ENCODE measurements around the gene CLMN. TPM values are rescaled to one million over a fixed set of nuclear protein-coding genes. Genes with fewer than 3 reads are reported as not detected.

Gene CLMN
- total RNA-seq, 5 donors from 2014 or later (not counting 1 experiment from before 2014, with no cell fraction given), result 0.68 to 2.2 (median 0.99) TPM

- H3K9me3 ChIP-seq, result no peaks in the 10 kb centered on the region
- CTCF ChIA-PET, result no interaction called here
- no peak for DNase-seq
- H3K36me3 ChIP-seq (ENCODE audit: control insufficient read depth in 2 of 2, extremely low read depth in 1 of 2, insufficient read depth in 1 of 2, low read length in 1 of 2), result no peaks in the 10 kb centered on the region
- Mint-ChIP-seq H3K27ac (no peak overlapping the region), H3K9me3 (no peaks in the 10 kb centered on the region), H3K4me1 (no peaks in the 10 kb centered on the region), H3K4me3 (no peak overlapping the region), H3K27me3 (peaks cover 11 to 17% of the 10 kb centered on the region in 2 donors), H3K36me3 (no peaks in the 10 kb centered on the region)
- no peak for ATAC-seq (replicated peaks in 1 of 4)
- no peak overlapping the region for H3K27ac ChIP-seq (ENCODE audit: low read length)
- H3K4me3 ChIP-seq (ENCODE audit: control insufficient read depth in 1 of 2, extremely low read depth in 1 of 2, low read length in 1 of 2), result no peak overlapping the region
- POLR2A ChIA-PET, result no interaction called here
- H3K4me1 ChIP-seq (ENCODE audit: control insufficient read depth in 1 of 2, extremely low read depth in 1 of 2, insufficient read depth in 2 of 2, low read length in 2 of 2), result no peaks in the 10 kb centered on the region
- peaks cover 0 to 24% of the 10 kb centered on the region in 2 experiments for H3K27me3 ChIP-seq (replicated peaks in 1 of 2; ENCODE audit: control insufficient read depth in 2 of 2, extremely low read depth in 1 of 2, insufficient read depth in 2 of 2, low read length in 1 of 2)
- WGBS (ENCODE audit: insufficient coverage), result 75% methylated on average over 2 of the region's 4 CpGs
These were observed 16.2 kb downstream of the CLMN start for GRCh38 chr14:95303552-95303951.

DNA sequence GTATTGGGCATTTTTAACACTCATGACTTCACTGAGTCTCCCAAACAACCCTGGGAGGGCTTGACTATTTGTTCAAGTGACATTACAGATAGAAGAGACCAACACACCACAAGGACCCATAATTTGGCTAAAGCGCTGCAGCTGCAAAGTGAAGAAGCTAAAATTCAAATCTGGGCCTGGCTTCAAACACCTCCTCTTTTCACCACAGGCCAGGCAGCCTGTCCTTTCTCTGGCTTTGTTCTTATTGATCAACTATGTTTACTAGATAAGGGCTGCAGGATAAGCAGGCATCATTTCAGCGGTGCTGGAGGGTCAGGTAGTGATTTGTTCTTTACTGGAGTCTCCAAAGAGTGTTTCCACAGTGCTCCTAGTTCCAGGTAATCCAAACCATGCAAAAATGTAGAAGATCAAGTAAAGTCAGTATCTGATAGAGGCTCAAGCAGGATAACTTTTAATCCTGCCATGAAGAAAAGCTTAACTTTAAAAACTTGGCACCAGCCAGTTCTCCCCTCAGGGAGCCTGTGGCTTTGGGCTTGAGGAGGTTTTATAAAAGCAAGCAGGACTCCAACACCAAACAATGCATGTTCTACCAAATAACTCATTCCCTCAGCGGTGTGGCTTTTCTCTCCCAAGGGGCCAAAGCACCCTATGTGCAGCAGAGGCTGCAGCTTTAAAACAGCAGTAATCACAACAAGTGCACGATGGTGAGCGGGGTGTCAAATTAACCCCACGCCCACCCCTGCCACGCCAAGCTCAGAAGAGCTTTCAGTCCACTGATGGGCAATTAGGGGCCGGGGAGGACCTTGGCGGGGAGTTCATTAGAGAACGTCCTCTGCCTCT is 16.8 kb downstream of the CLMN start:
- Histone ChIP-seq H3K36me3 (ENCODE audit: control insufficient read depth in 2 of 2, extremely low read depth in 1 of 2, insufficient read depth in 1 of 2, low read length in 1 of 2) (no peaks in the 10 kb centered on the region), H3K4me1 (ENCODE audit: control insufficient read depth in 1 of 2, extremely low read depth in 1 of 2, insufficient read depth in 2 of 2, low read length in 2 of 2) (no peaks in the 10 kb centered on the region), H3K9me3 (no peaks in the 10 kb centered on the region), H3K4me3 (ENCODE audit: control insufficient read depth in 1 of 2, extremely low read depth in 1 of 2, low read length in 1 of 2) (no peak overlapping the region), H3K27me3 (replicated peaks in 1 of 2; ENCODE audit: control insufficient read depth in 2 of 2, extremely low read depth in 1 of 2, insufficient read depth in 2 of 2, low read length in 1 of 2) (peaks cover 0 to 24% of the 10 kb centered on the region in 2 experiments), H3K27ac (ENCODE audit: low read length) (no peak overlapping the region)
- Mint-ChIP-seq H3K9me3 (no peaks in the 10 kb centered on the region), H3K27me3 (peaks cover 11 to 17% of the 10 kb centered on the region in 2 donors), H3K4me1 (no peaks in the 10 kb centered on the region), H3K27ac (no peak overlapping the region), H3K4me3 (no peak overlapping the region), H3K36me3 (no peaks in the 10 kb centered on the region)
- ATAC-seq (replicated peaks in 1 of 4), result no peak
- DNase-seq, result no peak
- ChIA-PET CTCF (no interaction called here), POLR2A (no interaction called here)
- WGBS (ENCODE audit: insufficient coverage), result 84% methylated on average over 9 of the region's 10 CpGs

GRCh38 chr14:95301527-95302187 is 18.1 kb downstream of the CLMN start:
- DNase-seq, result no peak
- peaks cover 5 to 14% of the 10 kb centered on the region in 2 donors for H3K27me3 Mint-ChIP-seq
- H3K4me3 Mint-ChIP-seq, result no peak overlapping the region
- H3K9me3 Mint-ChIP-seq, result peaks cover 0 to under 1% (median 0%) of the 10 kb centered on the region in 3 donors
- no peaks in the 10 kb centered on the region for H3K4me1 Mint-ChIP-seq
- ATAC-seq (replicated peaks in 1 of 4), result no peak
- H3K27ac Mint-ChIP-seq, result no peak overlapping the region
- no peaks in the 10 kb centered on the region for H3K36me3 Mint-ChIP-seq
- 74% methylated on average over 5 of the region's 6 CpGs for WGBS (ENCODE audit: insufficient coverage)
- ChIA-PET POLR2A (no interaction called here), CTCF (no interaction called here)
- Histone ChIP-seq H3K36me3 (ENCODE audit: control insufficient read depth in 2 of 2, extremely low read depth in 1 of 2, insufficient read depth in 1 of 2, low read length in 1 of 2) (no peaks in the 10 kb centered on the region), H3K4me3 (ENCODE audit: control insufficient read depth in 1 of 2, extremely low read depth in 1 of 2, low read length in 1 of 2) (no peak overlapping the region), H3K4me1 (ENCODE audit: control insufficient read depth in 1 of 2, extremely low read depth in 1 of 2, insufficient read depth in 2 of 2, low read length in 2 of 2) (no peaks in the 10 kb centered on the region), H3K9me3 (no peaks in the 10 kb centered on the region), H3K27ac (ENCODE audit: low read length) (no peak overlapping the region), H3K27me3 (replicated peaks in 1 of 2; ENCODE audit: control insufficient read depth in 2 of 2, extremely low read depth in 1 of 2, insufficient read depth in 2 of 2, low read length in 1 of 2) (peaks cover 0 to 20% of the 10 kb centered on the region in 2 experiments)

DNA sequence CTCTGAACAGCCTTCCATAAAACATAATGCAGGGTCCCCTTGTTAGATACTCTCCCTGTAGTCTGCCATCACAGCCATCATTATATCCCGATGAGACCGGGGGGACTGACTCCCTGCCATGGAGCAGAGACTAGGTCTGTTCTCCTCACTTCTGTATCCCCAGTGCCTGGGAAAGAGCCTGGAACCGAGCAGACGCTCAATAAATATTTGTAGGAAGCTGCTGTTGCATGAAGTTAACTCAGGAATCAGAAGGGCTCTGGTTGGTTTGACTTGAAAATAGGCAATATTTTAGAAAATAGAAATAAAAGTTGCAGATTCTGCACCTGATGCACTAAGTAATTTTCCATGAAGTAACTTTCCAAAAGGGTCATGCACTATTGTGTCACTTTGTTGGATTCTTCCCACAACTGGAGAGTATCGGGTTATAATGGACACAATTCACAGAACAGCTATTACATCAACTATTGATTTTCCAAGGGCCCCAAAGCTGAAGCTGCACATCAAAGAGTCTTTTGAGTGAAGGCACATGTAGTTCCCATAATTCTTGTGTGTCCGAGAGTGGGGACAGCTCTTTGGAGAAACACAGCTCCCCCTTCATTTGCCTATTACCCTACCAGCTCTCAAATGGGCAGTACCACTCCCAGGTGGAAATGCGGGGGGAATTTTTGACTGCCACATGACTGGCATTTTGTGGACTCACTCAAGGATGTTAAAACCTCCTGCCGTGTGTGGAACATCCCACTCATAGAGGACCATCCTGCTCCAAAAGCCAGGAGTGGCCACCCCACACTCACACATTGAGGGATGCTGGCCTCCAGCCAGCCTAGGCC is 18.8 kb downstream of the CLMN start:
- ChIA-PET POLR2A (no interaction called here), CTCF (no interaction called here)
- Histone ChIP-seq H3K4me3 (ENCODE audit: control insufficient read depth in 1 of 2, extremely low read depth in 1 of 2, low read length in 1 of 2) (no peak overlapping the region), H3K4me1 (ENCODE audit: control insufficient read depth in 1 of 2, extremely low read depth in 1 of 2, insufficient read depth in 2 of 2, low read length in 2 of 2) (no peaks in the 10 kb centered on the region), H3K27me3 (replicated peaks in 1 of 2; ENCODE audit: control insufficient read depth in 2 of 2, extremely low read depth in 1 of 2, insufficient read depth in 2 of 2, low read length in 1 of 2) (peaks cover 0 to 20% of the 10 kb centered on the region in 2 experiments), H3K27ac (ENCODE audit: low read length) (no peak overlapping the region), H3K9me3 (no peaks in the 10 kb centered on the region), H3K36me3 (ENCODE audit: control insufficient read depth in 2 of 2, extremely low read depth in 1 of 2, insufficient read depth in 1 of 2, low read length in 1 of 2) (no peaks in the 10 kb centered on the region)
- WGBS (ENCODE audit: insufficient coverage), result no CpG with 5 or more reads among the region's 8 CpGs
- DNase-seq (no peak), ATAC-seq (replicated peaks in 1 of 4) (no peak)
- Mint-ChIP-seq H3K4me3 (no peak overlapping the region), H3K9me3 (peaks cover under 1 to 8% (median 7%) of the 10 kb centered on the region in 3 donors), H3K27me3 (peaks cover 10 to 14% of the 10 kb centered on the region in 2 donors), H3K27ac (no peak overlapping the region), H3K36me3 (no peaks in the 10 kb centered on the region), H3K4me1 (no peaks in the 10 kb centered on the region)

GRCh38 chr14:95300002-95300696 is 19.6 kb downstream of the CLMN start:
- H3K27ac ChIP-seq (ENCODE audit: low read length), result no peak overlapping the region
- no peaks in the 10 kb centered on the region for H3K9me3 ChIP-seq
- H3K4me3 ChIP-seq (ENCODE audit: control insufficient read depth in 1 of 2, extremely low read depth in 1 of 2, low read length in 1 of 2), result no peak overlapping the region
- ATAC-seq (replicated peaks in 1 of 4), result no peak
- no peak overlapping the region for H3K27ac Mint-ChIP-seq
- H3K27me3 ChIP-seq (replicated peaks in 1 of 2; ENCODE audit: control insufficient read depth in 2 of 2, extremely low read depth in 1 of 2, insufficient read depth in 2 of 2, low read length in 1 of 2), result peaks cover 0 to 24% of the 10 kb centered on the region in 2 experiments
- WGBS (ENCODE audit: insufficient coverage), result 69% methylated on average over 12 of the region's 12 CpGs
- ChIA-PET CTCF (no interaction called here), POLR2A (no interaction called here)
- H3K4me1 Mint-ChIP-seq, result no peaks in the 10 kb centered on the region
- H3K36me3 ChIP-seq (ENCODE audit: control insufficient read depth in 2 of 2, extremely low read depth in 1 of 2, insufficient read depth in 1 of 2, low read length in 1 of 2), result no peaks in the 10 kb centered on the region
- no peak for DNase-seq
- H3K4me1 ChIP-seq (ENCODE audit: control insufficient read depth in 1 of 2, extremely low read depth in 1 of 2, insufficient read depth in 2 of 2, low read length in 2 of 2), result no peaks in the 10 kb centered on the region
- no peaks in the 10 kb centered on the region for H3K36me3 Mint-ChIP-seq
- H3K4me3 Mint-ChIP-seq, result no peak overlapping the region
- H3K27me3 Mint-ChIP-seq, result peaks cover 16 to 17% of the 10 kb centered on the region in 2 donors
- H3K9me3 Mint-ChIP-seq, result peaks cover 7 to 11% (median 11%) of the 10 kb centered on the region in 3 donors

- ChIA-PET CTCF (no interaction called here), POLR2A (no interaction called here)
- Mint-ChIP-seq H3K4me1 (no peaks in the 10 kb centered on the region), H3K4me3 (no peak overlapping the region), H3K9me3 (peaks cover 8 to 11% (median 11%) of the 10 kb centered on the region in 3 donors), H3K36me3 (no peaks in the 10 kb centered on the region), H3K27ac (no peak overlapping the region), H3K27me3 (peaks cover 23 to 24% of the 10 kb centered on the region in 2 donors)
- DNase-seq, result no peak
- H3K4me1 ChIP-seq (ENCODE audit: control insufficient read depth in 1 of 2, extremely low read depth in 1 of 2, insufficient read depth in 2 of 2, low read length in 2 of 2), result no peaks in the 10 kb centered on the region
- no peak for ATAC-seq (replicated peaks in 1 of 4)
- no peaks in the 10 kb centered on the region for H3K9me3 ChIP-seq
- WGBS (ENCODE audit: insufficient coverage), result 86% methylated on average over 3 of the region's 5 CpGs
- no peak overlapping the region for H3K4me3 ChIP-seq (ENCODE audit: control insufficient read depth in 1 of 2, extremely low read depth in 1 of 2, low read length in 1 of 2)
- H3K36me3 ChIP-seq (ENCODE audit: control insufficient read depth in 2 of 2, extremely low read depth in 1 of 2, insufficient read depth in 1 of 2, low read length in 1 of 2), result no peaks in the 10 kb centered on the region
- H3K27me3 ChIP-seq (replicated peaks in 1 of 2; ENCODE audit: control insufficient read depth in 2 of 2, extremely low read depth in 1 of 2, insufficient read depth in 2 of 2, low read length in 1 of 2), result peaks cover 0 to 33% of the 10 kb centered on the region in 2 experiments
- no peak overlapping the region for H3K27ac ChIP-seq (ENCODE audit: low read length)
These were observed 20.4 kb downstream of the CLMN start for GRCh38 chr14:95299271-95299670.

Measured in T-cell (primary cell).